Stimulated activated effector memory CD8-positive, alpha-beta T cell treated with anti-CD3 and anti-CD28 coated beads, Interleukin-12 subunit alpha, Interleukin-12 subunit beta, amount 100 ng/mL, for 72 hours (primary cell): ENCODE data around the gene DAB1.

Experiments
- ATAC-seq: fragments of 150-1000 bp; cut with Tn5 transposase; 2 replicates; pipeline ENCODE4 v1.10.0; 2021
- DNase-seq, 2 donors: peaks; one replicate each; pipeline ENCODE4 v3.0.0; 2021 to 2022; ENCODE audit warnings: low spot score in 2 of 2
- H3K27ac Mint-ChIP-seq: one replicate; pipeline ENCODE4 v1.8.0; 2022; ENCODE audit warnings: mild to moderate bottlenecking, mixed read lengths
- H3K36me3 Mint-ChIP-seq: one replicate; pipeline ENCODE4 v1.8.0; 2022; ENCODE audit warnings: mild to moderate bottlenecking, mixed read lengths
- H3K4me1 Mint-ChIP-seq: one replicate; pipeline ENCODE4 v1.8.0; 2022; ENCODE audit warnings: mixed read lengths
- H3K4me3 Mint-ChIP-seq: one replicate; pipeline ENCODE4 v1.8.0; 2022; ENCODE audit warnings: mild to moderate bottlenecking, mixed read lengths
- H3K9me3 Mint-ChIP-seq: one replicate; pipeline ENCODE4 v1.8.0; 2022; ENCODE audit warnings: mixed read lengths

The DAB1 gene

DNA sequence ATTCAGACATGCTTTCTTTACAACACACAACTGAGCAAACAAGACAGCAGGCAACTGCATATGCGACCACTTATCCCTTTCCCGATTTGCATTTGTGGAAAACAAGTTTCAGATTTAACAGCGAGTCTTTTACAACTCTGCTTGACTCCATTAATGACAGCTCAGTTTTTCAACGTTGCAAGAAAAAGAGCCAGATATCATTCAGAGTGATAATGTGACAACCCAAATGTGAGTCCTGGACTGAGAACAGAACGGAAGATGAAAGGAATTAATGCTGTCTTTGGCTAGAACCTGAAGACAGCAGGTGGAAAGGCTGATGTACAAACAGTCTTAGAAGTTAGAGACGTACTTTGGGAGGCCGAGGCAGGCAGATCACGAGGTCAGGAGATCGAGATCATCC, 375.0 kb downstream of the DAB1 start:
- no peak overlapping the region for H3K4me3 Mint-ChIP-seq
- H3K27ac Mint-ChIP-seq = no peak overlapping the region
- no peak for ATAC-seq
- H3K9me3 Mint-ChIP-seq = no peaks in the 10 kb centered on the region
- no peaks in the 10 kb centered on the region for H3K4me1 Mint-ChIP-seq
- no peaks in the 10 kb centered on the region for H3K36me3 Mint-ChIP-seq
- DNase-seq = no peak

DNA sequence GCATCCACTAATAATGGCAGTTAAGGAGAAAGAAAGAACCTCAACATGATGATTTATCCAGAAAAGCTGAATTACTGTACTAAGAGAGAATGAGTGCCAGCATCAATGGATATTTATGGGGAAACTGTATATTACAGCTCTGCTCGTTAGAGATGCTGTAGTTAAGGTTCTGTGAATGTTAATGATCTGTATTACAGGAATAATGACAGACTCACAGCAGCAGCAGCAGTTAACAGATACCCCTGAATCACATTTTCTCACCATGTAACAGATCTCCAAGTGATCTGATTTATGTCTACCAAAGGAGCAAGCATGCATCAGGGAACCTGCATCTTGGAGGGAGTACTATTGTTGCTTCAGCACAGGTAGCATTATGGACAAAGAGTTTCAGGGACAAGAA, 377.4 kb downstream of the DAB1 start:
- H3K4me1 Mint-ChIP-seq = no peaks in the 10 kb centered on the region
- ATAC-seq (no peak), DNase-seq (no peak)
- H3K36me3 Mint-ChIP-seq = no peaks in the 10 kb centered on the region
- H3K27ac Mint-ChIP-seq = no peak overlapping the region
- no peaks in the 10 kb centered on the region for H3K9me3 Mint-ChIP-seq
- no peak overlapping the region for H3K4me3 Mint-ChIP-seq

DNA sequence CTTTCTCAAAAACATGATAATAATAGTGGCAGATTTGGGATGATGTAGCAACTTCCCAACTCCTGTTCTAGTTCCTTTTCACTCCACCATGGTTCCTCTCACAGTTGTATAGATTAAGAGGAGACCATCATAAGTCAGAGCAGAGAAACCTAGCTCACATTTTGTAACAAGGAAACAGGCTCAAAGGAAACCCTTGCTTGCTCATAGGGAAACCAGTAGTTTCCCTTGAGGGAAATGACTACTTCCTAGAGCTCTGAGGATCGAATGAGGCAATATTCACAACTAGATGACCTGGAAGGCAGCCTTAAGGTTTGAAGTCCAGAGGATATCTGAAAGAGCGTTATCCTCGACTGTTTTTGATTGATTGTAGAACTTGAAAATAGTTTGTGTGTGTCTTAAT, 382.0 kb downstream of the DAB1 start:
- Mint-ChIP-seq H3K27ac (no peak overlapping the region), H3K9me3 (no peaks in the 10 kb centered on the region), H3K36me3 (no peaks in the 10 kb centered on the region), H3K4me1 (no peaks in the 10 kb centered on the region), H3K4me3 (no peak overlapping the region)
- DNase-seq (no peak), ATAC-seq (peak; percentile 55)

DNA sequence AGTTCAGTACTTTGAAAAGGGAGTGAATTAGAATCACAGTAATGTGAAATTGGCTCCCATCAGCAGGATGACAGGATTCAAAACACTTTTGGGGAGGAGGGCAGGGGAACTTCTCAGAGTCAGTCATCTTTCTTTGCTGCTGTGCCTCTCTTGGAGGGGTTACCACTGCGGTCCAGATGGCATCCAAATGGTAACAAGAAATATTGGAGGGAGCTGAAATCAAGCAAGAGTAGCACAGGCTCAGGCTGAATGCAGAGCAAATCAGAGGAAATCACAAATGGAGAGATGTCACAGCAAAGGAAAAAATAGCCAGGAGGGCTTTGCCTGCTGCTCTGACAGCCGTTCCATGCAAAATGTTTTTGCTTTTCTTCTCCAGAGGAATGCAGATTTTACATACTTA, 383.0 kb downstream of the DAB1 start:
- Mint-ChIP-seq H3K36me3 (no peaks in the 10 kb centered on the region), H3K4me1 (no peaks in the 10 kb centered on the region), H3K27ac (no peak overlapping the region), H3K9me3 (no peaks in the 10 kb centered on the region), H3K4me3 (no peak overlapping the region)
- ATAC-seq (no peak), DNase-seq (no peak)

DNA sequence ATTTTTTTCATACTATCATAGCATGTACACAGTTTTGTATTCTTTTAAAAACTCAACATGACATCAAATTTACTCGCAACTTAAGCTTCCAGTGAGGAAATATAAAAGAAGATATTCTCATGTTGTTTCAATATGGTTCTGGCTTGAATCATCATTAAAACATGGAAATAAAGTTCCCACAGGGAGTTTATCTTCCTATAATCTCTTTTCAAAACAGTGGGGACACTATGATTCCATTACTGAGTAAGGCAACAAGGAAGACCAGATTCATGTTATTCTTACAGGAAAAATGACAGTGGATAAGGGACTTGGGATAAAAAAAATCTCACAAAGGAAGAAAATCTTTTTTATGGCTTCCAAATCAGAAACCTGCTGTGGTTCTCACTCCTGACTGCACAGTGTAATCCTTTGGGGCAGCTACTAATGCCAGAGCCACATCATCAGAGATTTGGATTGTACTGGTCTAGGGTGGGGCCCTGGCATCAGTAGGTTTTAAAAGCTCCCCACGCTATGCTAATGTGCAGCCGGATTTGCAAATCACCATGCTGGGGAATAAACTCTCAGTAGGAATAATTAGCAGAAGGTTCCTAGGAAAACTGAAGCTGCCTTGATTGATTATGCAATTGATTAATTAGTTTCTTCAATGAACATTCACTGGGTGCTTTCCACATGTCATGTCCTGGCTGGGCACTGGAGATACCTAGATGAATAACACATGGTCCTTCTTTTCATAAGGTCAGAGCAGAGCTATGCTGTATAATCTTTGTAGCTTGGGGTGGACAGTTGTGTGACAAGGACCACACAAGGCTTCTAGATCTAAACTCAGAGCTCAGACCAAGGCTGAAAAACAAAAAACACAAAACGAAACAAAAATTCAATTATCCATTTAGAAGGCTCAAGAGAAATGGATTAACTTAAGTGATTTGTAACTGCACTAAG, 386.9 kb downstream of the DAB1 start:
- DNase-seq (no peak), ATAC-seq (no peak)
- H3K36me3 Mint-ChIP-seq = no peaks in the 10 kb centered on the region
- H3K4me3 Mint-ChIP-seq = no peak overlapping the region
- H3K27ac Mint-ChIP-seq = no peak overlapping the region
- H3K4me1 Mint-ChIP-seq = no peaks in the 10 kb centered on the region
- H3K9me3 Mint-ChIP-seq = no peaks in the 10 kb centered on the region

DNA sequence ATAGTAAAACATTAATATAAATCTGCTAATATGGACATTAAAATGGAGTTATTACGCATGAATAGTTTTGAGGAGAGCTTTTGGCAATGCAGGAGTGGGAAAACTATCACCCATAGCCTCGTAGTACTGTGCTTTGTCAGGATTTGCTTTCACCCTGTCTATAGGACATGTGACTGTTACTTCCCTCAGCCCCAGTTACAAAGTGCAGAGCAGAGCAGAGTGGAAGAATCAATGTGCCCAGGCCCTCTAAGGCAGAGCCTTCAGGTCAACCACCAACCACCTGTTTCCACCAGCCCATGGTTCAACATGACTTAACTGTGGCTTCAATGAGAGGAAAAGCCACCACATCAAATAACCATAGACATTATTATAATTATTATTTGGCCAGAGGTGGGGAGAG, 389.1 kb downstream of the DAB1 start:
- DNase-seq = no peak
- no peaks in the 10 kb centered on the region for H3K4me1 Mint-ChIP-seq
- no peak for ATAC-seq
- no peak overlapping the region for H3K27ac Mint-ChIP-seq
- no peaks in the 10 kb centered on the region for H3K9me3 Mint-ChIP-seq
- H3K36me3 Mint-ChIP-seq = no peaks in the 10 kb centered on the region
- no peak overlapping the region for H3K4me3 Mint-ChIP-seq

DNA sequence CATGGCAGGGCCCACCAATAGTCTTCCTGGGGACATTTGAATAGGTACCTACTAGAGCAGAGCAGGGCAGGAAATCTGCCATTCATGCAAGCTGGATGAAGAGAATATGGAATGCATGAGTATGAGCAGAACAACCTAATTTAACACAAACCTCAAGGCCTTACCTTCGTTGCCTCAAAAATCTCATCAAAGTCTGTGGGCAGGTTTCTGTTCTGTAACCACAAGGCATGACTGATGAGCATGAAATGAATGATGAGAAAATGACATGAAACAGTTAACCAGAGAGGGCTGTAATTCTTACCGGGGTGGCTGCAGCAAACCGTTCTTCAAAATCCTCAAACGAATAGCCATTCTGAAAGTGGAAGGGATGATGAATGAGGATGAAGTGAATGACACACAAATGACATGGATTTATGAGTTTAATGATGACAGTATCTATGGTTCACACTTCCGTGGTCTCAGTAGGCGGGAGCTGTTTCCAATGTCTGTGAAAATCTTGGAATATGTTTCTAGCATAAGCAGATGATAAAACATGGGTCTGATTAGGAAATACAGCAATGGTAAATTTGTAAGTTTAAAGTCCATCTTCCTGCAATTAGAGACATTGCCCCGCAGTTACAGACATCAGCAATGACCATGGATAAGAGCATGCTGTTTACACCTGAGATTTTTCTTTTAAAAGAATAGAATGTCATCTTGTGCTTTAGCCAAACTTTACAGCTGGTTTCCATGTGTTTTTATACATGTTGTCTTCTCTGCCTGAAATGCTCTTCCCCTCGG, 390.4 kb downstream of the DAB1 start:
- no peak for DNase-seq
- no peaks in the 10 kb centered on the region for H3K36me3 Mint-ChIP-seq
- peaks cover 4% of the 10 kb centered on the region for H3K9me3 Mint-ChIP-seq
- H3K4me1 Mint-ChIP-seq = no peaks in the 10 kb centered on the region
- H3K27ac Mint-ChIP-seq = no peak overlapping the region
- no peak overlapping the region for H3K4me3 Mint-ChIP-seq
- peak; percentile 90 for ATAC-seq

DNA sequence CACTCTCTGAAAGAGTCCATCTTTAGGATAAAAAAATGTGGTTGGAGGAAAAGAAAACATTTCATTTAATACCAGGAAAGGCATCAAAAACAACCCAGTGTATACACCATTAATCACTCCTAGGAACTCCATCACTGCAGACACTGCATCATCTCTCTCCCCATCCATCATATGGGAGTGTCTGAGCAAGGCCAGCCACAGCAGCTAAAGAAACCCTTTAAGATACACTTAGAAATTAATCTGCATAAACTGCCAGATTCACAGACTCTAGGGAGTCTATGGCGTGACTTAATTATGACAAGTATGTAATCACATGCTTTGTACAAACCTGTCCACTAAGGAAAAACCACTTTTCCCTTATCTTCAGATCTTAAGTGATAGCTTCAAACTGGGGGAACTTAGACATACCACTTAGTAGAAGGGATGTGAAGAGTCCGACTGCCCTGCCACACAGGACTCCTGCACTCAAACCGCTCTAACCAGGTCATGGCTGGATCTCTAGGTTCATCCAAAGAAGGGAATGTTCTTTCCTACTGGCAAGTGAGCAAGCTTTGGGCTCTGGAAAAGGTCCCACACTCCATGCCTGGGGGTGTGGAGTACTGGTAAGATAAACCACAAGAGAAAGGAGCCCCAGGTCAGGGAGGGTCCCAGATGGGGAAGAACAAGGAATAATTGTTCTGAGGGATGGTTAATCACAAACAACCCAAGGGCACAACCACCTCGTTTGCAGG, 397.1 kb downstream of the DAB1 start:
- Mint-ChIP-seq H3K36me3 (no peaks in the 10 kb centered on the region), H3K4me3 (no peak overlapping the region), H3K27ac (no peak overlapping the region), H3K9me3 (peaks cover 5% of the 10 kb centered on the region), H3K4me1 (no peaks in the 10 kb centered on the region)
- DNase-seq (no peak), ATAC-seq (no peak)

DNA sequence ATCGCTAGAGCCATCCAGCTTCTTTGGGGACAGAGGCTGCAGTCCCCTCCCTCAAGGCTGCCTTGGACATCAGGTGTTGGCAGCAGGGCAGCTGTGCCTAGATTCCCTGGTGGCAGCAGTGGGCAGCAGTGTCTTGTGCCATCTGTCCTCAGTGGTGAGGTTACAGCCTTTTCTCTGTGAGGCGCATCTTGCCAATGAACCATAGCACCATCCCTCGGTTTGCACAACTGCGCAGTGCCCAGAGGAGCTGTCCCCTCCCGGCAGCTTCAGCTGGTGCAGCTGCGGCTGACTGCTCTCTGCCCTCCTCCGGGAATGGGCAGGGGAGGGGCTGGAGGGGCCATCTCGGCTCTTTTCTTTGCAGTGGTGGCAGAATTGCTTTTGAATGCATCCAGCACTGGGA, 399.0 kb downstream of the DAB1 start:
- H3K4me3 Mint-ChIP-seq = no peak overlapping the region
- H3K9me3 Mint-ChIP-seq = peaks cover 7% of the 10 kb centered on the region
- H3K27ac Mint-ChIP-seq = no peak overlapping the region
- ATAC-seq (no peak), DNase-seq (no peak)
- H3K4me1 Mint-ChIP-seq = no peaks in the 10 kb centered on the region
- no peaks in the 10 kb centered on the region for H3K36me3 Mint-ChIP-seq

DNA sequence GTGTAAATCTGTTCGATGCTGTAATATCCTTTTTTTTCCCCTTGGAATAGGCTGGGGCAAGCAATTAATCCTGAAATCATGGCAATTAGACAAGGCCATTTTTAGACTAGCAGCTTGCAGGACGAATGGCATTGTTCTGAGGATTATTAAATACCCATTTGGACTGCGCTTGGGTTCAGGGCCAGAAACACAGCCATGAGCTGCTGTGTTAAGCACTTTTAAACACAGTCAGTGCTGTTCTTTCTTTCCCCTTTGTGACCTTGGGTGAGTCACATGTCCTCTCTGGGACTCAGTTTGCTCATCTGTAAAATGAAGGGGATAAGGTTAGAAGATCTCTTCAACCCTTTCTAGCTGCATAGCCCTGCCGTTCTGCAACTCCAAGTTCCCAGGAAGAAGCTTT, 399.4 kb downstream of the DAB1 start:
- Mint-ChIP-seq H3K36me3 (no peaks in the 10 kb centered on the region), H3K4me1 (no peaks in the 10 kb centered on the region), H3K4me3 (no peak overlapping the region), H3K27ac (no peak overlapping the region), H3K9me3 (peaks cover 7% of the 10 kb centered on the region)
- ATAC-seq (no peak), DNase-seq (no peak)

DNA sequence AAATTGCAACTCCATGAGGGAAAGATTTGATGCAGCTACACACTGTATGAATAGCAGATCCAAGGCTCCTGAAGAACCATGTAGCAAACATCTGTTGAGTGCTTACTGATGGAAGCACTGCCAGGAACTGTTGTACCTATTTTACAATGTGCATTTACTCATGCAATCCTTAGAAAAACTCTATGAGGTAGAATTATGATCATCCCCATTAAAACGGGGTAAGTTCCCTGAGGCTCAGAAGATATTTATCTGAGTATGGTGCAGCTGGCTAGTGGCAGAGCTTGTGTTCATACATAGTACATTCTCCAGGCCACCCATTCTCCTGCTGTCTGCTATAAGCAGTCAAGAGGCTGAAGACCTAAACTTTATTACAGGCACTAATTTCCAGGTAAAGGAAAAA, 403.6 kb downstream of the DAB1 start:
- ATAC-seq = no peak
- no peak overlapping the region for H3K27ac Mint-ChIP-seq
- no peak for DNase-seq
- H3K9me3 Mint-ChIP-seq = peaks cover 2% of the 10 kb centered on the region
- no peaks in the 10 kb centered on the region for H3K4me1 Mint-ChIP-seq
- no peaks in the 10 kb centered on the region for H3K36me3 Mint-ChIP-seq
- no peak overlapping the region for H3K4me3 Mint-ChIP-seq

DNA sequence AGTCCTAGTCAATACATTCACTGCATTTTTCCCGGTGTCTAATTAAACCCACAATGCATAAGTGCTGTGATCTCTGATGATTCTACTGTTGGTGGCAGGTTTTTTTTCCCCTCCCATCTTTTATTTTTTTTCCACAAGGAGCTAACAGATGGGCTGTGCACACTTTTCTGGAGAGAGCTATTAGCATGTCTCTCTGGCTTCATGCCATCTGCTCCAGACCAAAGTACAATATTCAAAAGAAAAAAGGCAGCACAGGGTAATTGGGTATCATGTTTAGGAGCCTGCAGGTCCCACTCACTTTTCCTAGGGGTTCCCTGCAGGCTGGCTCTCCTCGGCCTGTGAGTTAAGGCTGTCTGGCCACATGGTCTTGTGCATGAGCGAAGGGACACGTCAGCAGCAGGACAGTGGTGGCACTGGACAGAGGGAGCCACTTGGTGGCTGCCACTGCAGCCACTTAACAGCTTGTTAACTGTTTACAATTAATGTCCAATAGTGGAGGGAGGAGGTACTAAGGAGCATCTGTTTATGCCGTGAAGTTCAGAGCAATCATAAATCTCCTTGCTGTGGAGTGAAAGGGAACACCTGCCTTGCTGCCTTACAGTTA, 404.5 kb downstream of the DAB1 start:
- peaks cover 2% of the 10 kb centered on the region for H3K9me3 Mint-ChIP-seq
- H3K27ac Mint-ChIP-seq = no peak overlapping the region
- no peaks in the 10 kb centered on the region for H3K4me1 Mint-ChIP-seq
- no peak overlapping the region for H3K4me3 Mint-ChIP-seq
- no peak for ATAC-seq
- H3K36me3 Mint-ChIP-seq = no peaks in the 10 kb centered on the region
- no peak for DNase-seq

DNA sequence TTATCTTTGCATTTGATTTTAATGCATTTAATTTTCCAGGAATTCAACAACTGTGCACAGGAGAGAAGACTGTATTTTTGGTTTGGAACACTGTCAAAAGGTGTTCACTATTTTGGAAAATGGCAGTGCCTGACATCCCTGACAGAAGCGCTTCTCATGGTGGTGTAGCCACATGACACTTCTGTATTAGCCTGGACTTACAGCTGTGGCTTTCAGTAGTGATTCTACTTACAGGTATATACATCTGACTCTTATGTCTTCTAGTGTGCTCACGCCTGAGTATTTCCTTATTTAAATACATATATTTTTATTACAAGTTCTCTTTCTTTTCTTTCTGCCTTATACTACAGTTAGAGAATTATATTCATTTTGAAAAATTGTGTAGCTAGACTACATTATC, 405.7 kb downstream of the DAB1 start:
- ATAC-seq (no peak), DNase-seq (no peak)
- Mint-ChIP-seq H3K9me3 (peaks cover 2% of the 10 kb centered on the region), H3K4me1 (no peaks in the 10 kb centered on the region), H3K4me3 (no peak overlapping the region), H3K27ac (no peak overlapping the region), H3K36me3 (no peaks in the 10 kb centered on the region)

DNA sequence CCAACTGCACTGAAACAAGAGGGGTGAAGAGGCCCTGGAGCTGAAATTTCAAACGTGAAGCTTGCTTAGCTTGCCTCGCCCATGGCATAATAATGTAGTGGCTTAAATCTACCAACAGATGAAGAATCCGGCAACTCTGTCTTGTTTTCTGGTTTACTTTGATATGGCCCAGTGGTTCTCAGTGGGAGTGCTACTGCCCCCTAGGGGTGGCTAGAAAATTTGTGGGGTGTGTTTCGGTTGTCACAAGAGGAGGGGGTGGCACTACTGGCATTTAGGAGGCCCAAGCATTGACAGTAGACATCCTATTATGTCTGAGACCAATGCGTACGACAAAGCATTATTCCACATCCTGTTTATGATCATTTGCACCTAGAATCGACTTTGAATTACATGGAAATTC, 406.1 kb downstream of the DAB1 start:
- no peak for DNase-seq
- no peak overlapping the region for H3K27ac Mint-ChIP-seq
- ATAC-seq = no peak
- H3K4me1 Mint-ChIP-seq = no peaks in the 10 kb centered on the region
- no peak overlapping the region for H3K4me3 Mint-ChIP-seq
- H3K36me3 Mint-ChIP-seq = no peaks in the 10 kb centered on the region
- peaks cover 2% of the 10 kb centered on the region for H3K9me3 Mint-ChIP-seq

DNA sequence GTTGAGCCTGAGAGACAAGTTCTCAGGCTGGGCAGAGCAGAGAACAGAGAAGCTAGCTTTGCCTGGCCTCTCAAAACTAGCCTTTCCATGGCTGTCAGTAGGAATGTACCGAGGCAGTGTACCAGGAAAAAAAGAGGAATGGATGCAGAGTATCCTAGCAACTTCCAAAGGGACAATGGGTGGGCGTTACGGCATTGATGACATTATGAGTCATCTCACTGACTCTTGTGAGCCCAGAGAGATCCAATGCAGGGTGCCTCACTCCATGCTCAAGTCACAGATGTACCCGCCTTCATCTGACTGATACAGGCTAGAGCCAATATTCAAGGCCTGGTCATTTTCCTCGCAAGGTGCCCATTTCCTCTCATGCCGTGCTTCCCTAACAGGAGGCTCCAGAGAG, 406.7 kb downstream of the DAB1 start:
- H3K27ac Mint-ChIP-seq = no peak overlapping the region
- no peaks in the 10 kb centered on the region for H3K4me1 Mint-ChIP-seq
- no peak for ATAC-seq

More for the DNA sequence above, 406.7 kb downstream of the DAB1 start:
- H3K36me3 Mint-ChIP-seq = no peaks in the 10 kb centered on the region
- no peak overlapping the region for H3K4me3 Mint-ChIP-seq
- peaks cover 2% of the 10 kb centered on the region for H3K9me3 Mint-ChIP-seq
- DNase-seq = no peak
